ENCODE measurements around the gene SIKE1. TPM values are rescaled to one million over a fixed set of nuclear protein-coding genes. Genes with fewer than 3 reads are reported as not detected.

SIKE1 gene
- total RNA-seq, 4 donors from 2014 or later = 27.0 to 58.0 (median 38.7) TPM

- no peak for DNase-seq (ENCODE audit: low spot score)
- no peak for ATAC-seq (ENCODE audit: low FRiP score)
- no peak for TF ChIP-seq CTCF (IDR thresholded peaks at IDR 0.05)
Observed at GRCh38 chr1:114720492-114720891, 60.0 kb downstream of the SIKE1 start.

Small RNA genes within 50 kb of the gene (small RNA-seq; reads per million reads assigned to genes)
- gene RNY1P13 = not detected

Other genes with a start within 250 kb of the SIKE1 start
- 10 to 100 TPM; 32.3 to 54.3 (median 35.6) TPM for gene BCAS2, start 199.1 kb downstream of the SIKE1 start, total RNA-seq
- 1 to 10 TPM; 1.9 to 6.6 (median 3.1) TPM for gene DENND2C, start 110.6 kb downstream of the SIKE1 start, total RNA-seq
- not detected for gene AMPD1, start 85.1 kb downstream of the SIKE1 start, total RNA-seq
- gene NRAS, start 63.9 kb downstream of the SIKE1 start, total RNA-seq = 10 to 100 TPM; 24.1 to 46.2 (median 31.9) TPM
- 1,000 to 10,000 TPM in 3 of 4 donors, 100 to 1,000 TPM in 1; 879 to 1,224 (median 1,011) TPM for gene CSDE1, start 22.7 kb downstream of the SIKE1 start, total RNA-seq
- under 1 TPM in 2 of 4 donors, not detected in 2; 0.38 to 0.56 TPM for gene SYCP1, start 74.2 kb upstream of the SIKE1 start, total RNA-seq
- gene TSHB, start 249.1 kb upstream of the SIKE1 start, total RNA-seq = not detected

Data from omental fat pad (tissue), 4 donors.